Measurements from ENCODE around the gene IL17RB.

IL17RB gene

GRCh38 chr3:53891497-53892285 lies 45.3 kb downstream of the IL17RB start, which contains the start of gene SELENOK:
SELENOK (minus strand) TSS chr3:53891859.
- TF ChIP-seq USF1 (IDR thresholded peaks at IDR 0.05), result peak; percentile 20; the same call in 1 of the 2 replicates
- TF ChIP-seq TAF1 (IDR thresholded peaks at IDR 0.05; ENCODE audit: low read depth), result peak; percentile 73
- no peak for TF ChIP-seq TEAD4 (IDR thresholded peaks at IDR 0.05)
- peak; percentile 97 for TF ChIP-seq CREB1 (IDR thresholded peaks at IDR 0.05; ENCODE audit: low read depth)
- 0 out of 2 replicates have a peak, but pooled peaks have one; percentile 27 for TF ChIP-seq FOXM1 (IDR thresholded peaks at IDR 0.05; ENCODE audit: borderline replicate concordance, low read depth)
- no peak; the same call in none of the 2 replicates for TF ChIP-seq YY1 (IDR thresholded peaks at IDR 0.05; ENCODE audit: low read depth)
- TF ChIP-seq NFIC (IDR thresholded peaks at IDR 0.05), result no peak
- TF ChIP-seq RAD21 (IDR thresholded peaks at IDR 0.05; ENCODE audit: low read depth), result no peak
- peak; percentile 77 for TF ChIP-seq MAX (IDR thresholded peaks at IDR 0.05)
- TF ChIP-seq EGR1 (IDR thresholded peaks at IDR 0.05), result peak; percentile 59; the same call in 1 of the 2 replicates
- TF ChIP-seq REST (IDR thresholded peaks at IDR 0.05; ENCODE audit: low read depth), result no peak
- TF ChIP-seq ZBTB7A (IDR thresholded peaks at IDR 0.05; ENCODE audit: low read depth), result no peak
- no peak for TF ChIP-seq CEBPB (IDR thresholded peaks at IDR 0.05)
- peak; percentile 70 for TF ChIP-seq TCF12 (IDR thresholded peaks at IDR 0.05; ENCODE audit: low read depth)
- TF ChIP-seq EP300 (IDR thresholded peaks at IDR 0.05; ENCODE audit: borderline replicate concordance), result no peak

- TF ChIP-seq TCF12 (IDR thresholded peaks at IDR 0.05; ENCODE audit: low read depth) (no peak), ZBTB7A (IDR thresholded peaks at IDR 0.05; ENCODE audit: low read depth) (no peak), REST (IDR thresholded peaks at IDR 0.05; ENCODE audit: low read depth) (no peak), MAX (IDR thresholded peaks at IDR 0.05) (no peak), CEBPB (IDR thresholded peaks at IDR 0.05) (no peak), EGR1 (IDR thresholded peaks at IDR 0.05) (no peak), RAD21 (IDR thresholded peaks at IDR 0.05; ENCODE audit: low read depth) (no peak), USF1 (IDR thresholded peaks at IDR 0.05) (no peak), NFIC (IDR thresholded peaks at IDR 0.05) (no peak), CREB1 (IDR thresholded peaks at IDR 0.05; ENCODE audit: low read depth) (no peak), TAF1 (IDR thresholded peaks at IDR 0.05; ENCODE audit: low read depth) (no peak), FOXM1 (IDR thresholded peaks at IDR 0.05; ENCODE audit: borderline replicate concordance, low read depth) (no peak), YY1 (IDR thresholded peaks at IDR 0.05; ENCODE audit: low read depth) (no peak)
These were observed 45.9 kb downstream of the IL17RB start for GRCh38 chr3:53892286-53892637.

GRCh38 chr3:53899750-53900149 lies 53.4 kb downstream of the IL17RB start:
- TF ChIP-seq RAD21 (IDR thresholded peaks at IDR 0.05; ENCODE audit: low read depth) (no peak), NFIC (IDR thresholded peaks at IDR 0.05) (no peak), REST (IDR thresholded peaks at IDR 0.05; ENCODE audit: low read depth) (no peak), TEAD4 (IDR thresholded peaks at IDR 0.05) (no peak), MAX (IDR thresholded peaks at IDR 0.05) (no peak)

Measured in Ishikawa (cell line).